H1 (cell line): ENCODE results near the gene NDUFAF7. TPM values are rescaled to one million over a fixed set of nuclear protein-coding genes. Genes with fewer than 3 reads are reported as not detected.

ENCODE experiments used
- CTCF ChIA-PET: fragments of 300-600 bp; sonication (Branson Sonifier 250); formaldehyde crosslinking; loops from one replicate; lab custom pipeline; 2021; ENCODE audit not compliant: partially characterized antibody; lab: Charles Lee
- POLR2A ChIA-PET: fragments of 300-600 bp; sonication (Branson Sonifier 250); formaldehyde crosslinking; loops from one replicate; lab custom pipeline; 2021; ENCODE audit warnings: inconsistent platforms; ENCODE audit not compliant: partially characterized antibody; lab: Charles Lee
- DNase-seq, 2 experiments: peaks; one replicate each; pipeline versions ENCODE4 v3.0.0 to v3.0.0-alpha.2; 2010 to 2022; ENCODE audit warnings: low spot score in 2 of 2, low read depth in 1 of 2, mixed read lengths in 1 of 2
- FAIRE-seq: peaks from 2 replicates; lab custom pipeline; 2011; peaks lifted over from hg19 to GRCh38; lab: Jason Lieb, UNC
- H2AFZ ChIP-seq: 2 replicates; pipeline ENCODE4 v1.8.1; 2012; ENCODE audit warnings: low read length, inconsistent platforms
- H2AK5ac ChIP-seq: 2 replicates; pipeline ENCODE4 v1.6.1; 2013; ENCODE audit warnings: low read depth, low read length
- H2BK120ac ChIP-seq: replicated peaks from 2 replicates; pipeline ENCODE3; 2013; ENCODE audit warnings: low read depth, low read length, inconsistent platforms
- H2BK12ac ChIP-seq: 2 replicates; pipeline ENCODE4 v1.6.1; 2013; ENCODE audit warnings: low read depth, low read length
- H2BK15ac ChIP-seq: 2 replicates; pipeline ENCODE4 v1.6.1; 2013; ENCODE audit warnings: low read length
- H2BK20ac ChIP-seq: 2 replicates; pipeline ENCODE4 v1.6.1; 2013; ENCODE audit warnings: low read length
- H2BK5ac ChIP-seq: 2 replicates; pipeline ENCODE4 v1.6.1; 2013; ENCODE audit warnings: low read depth, low read length
- H3K14ac ChIP-seq: 2 replicates; pipeline ENCODE4 v1.6.1; 2013; ENCODE audit warnings: inconsistent platforms; ENCODE audit not compliant: insufficient read length
- H3K18ac ChIP-seq: 2 replicates; pipeline ENCODE4 v1.6.1; 2013; ENCODE audit warnings: low read length; ENCODE audit errors: extremely low read depth
- H3K23ac ChIP-seq: 2 replicates; pipeline ENCODE4 v1.6.1; 2013; ENCODE audit warnings: inconsistent platforms; ENCODE audit not compliant: insufficient read length
- H3K23me2 ChIP-seq: 2 replicates; pipeline ENCODE4 v1.6.1; 2013; ENCODE audit warnings: low read depth, low read length
- H3K27ac ChIP-seq: 2 replicates; pipeline ENCODE4 v1.6.1; 2011; ENCODE audit warnings: low read depth, low read length, inconsistent platforms
- H3K27me3 ChIP-seq, 4 experiments: replicated peaks in 1 of 4; 1 replicate in 1 of 4; 2 replicates in 3 of 4; pipeline versions ENCODE4 v1.6.1 to v1.8.1; 2011 to 2013; ENCODE audit warnings: low read length in 3 of 4, mild to moderate bottlenecking in 3 of 4, inconsistent platforms in 2 of 4, mixed read lengths in 2 of 4, moderate library complexity in 1 of 4; ENCODE audit not compliant: control insufficient read depth in 3 of 4, insufficient read depth in 3 of 4; ENCODE audit errors: extremely low read depth in 1 of 4
- H3K36me3 ChIP-seq, 4 experiments: 2 replicates each; pipeline versions ENCODE4 v1.6.1 to v1.8.1; 2011 to 2013; ENCODE audit warnings: mild to moderate bottlenecking in 4 of 4, low read length in 3 of 4, moderate library complexity in 2 of 4, control low read depth in 1 of 4, inconsistent platforms in 1 of 4; ENCODE audit not compliant: insufficient read depth in 4 of 4, control insufficient read depth in 2 of 4
- H3K4ac ChIP-seq: replicated peaks from 2 replicates; pipeline ENCODE3; 2013; ENCODE audit warnings: low read length, low read depth, mixed read lengths, inconsistent platforms; ENCODE audit not compliant: insufficient read length
- H3K4me1 ChIP-seq, 4 experiments: replicated peaks in 1 of 4; 1 replicate in 1 of 4; 2 replicates in 3 of 4; pipeline versions ENCODE4 v1.6.1 to v1.8.1; 2011 to 2013; ENCODE audit warnings: low read length in 3 of 4, inconsistent platforms in 2 of 4, mixed read lengths in 1 of 4; ENCODE audit not compliant: insufficient read depth in 4 of 4, control insufficient read depth in 3 of 4
- H3K4me2 ChIP-seq, 2 experiments: 2 replicates each; pipeline versions ENCODE4 v1.6.1 to v1.8.1; 2011 to 2013; ENCODE audit warnings: low read depth in 2 of 2, low read length in 2 of 2, control low read depth in 1 of 2, inconsistent platforms in 1 of 2, mild to moderate bottlenecking in 1 of 2; ENCODE audit not compliant: insufficient read depth in 1 of 2
- H3K4me3 ChIP-seq, 4 experiments: fragments of 200-600, 300-600 bp in 1 of 4; sonication (generic), shearing (Covaris generic), sonication (Bioruptor Twin) in 1 of 4; 2 replicates each; pipeline versions ENCODE4 v1.5.1 to v1.8.1; 2011 to 2016; ENCODE audit warnings: low read length in 4 of 4, low read depth in 3 of 4, control low read depth in 2 of 4, inconsistent platforms in 2 of 4, mild to moderate bottlenecking in 2 of 4, mixed read lengths in 1 of 4, moderate library complexity in 1 of 4; ENCODE audit not compliant: insufficient read depth in 2 of 4; ENCODE audit errors: extremely low read depth in 1 of 4
- H3K56ac ChIP-seq: replicated peaks from 2 replicates; pipeline ENCODE3; 2013; ENCODE audit warnings: low read depth, mild to moderate bottlenecking, mixed read lengths, low read length, inconsistent platforms; ENCODE audit not compliant: insufficient read length
- H3K79me1 ChIP-seq: 2 replicates; pipeline ENCODE4 v1.6.1; 2013; ENCODE audit warnings: low read depth, low read length, control low read depth
- H3K79me2 ChIP-seq, 2 experiments: 2 replicates each; pipeline versions ENCODE4 v1.6.1 to v1.8.1; 2012 to 2013; ENCODE audit warnings: low read length in 2 of 2, mild to moderate bottlenecking in 2 of 2, inconsistent platforms in 1 of 2; ENCODE audit not compliant: insufficient read depth in 2 of 2, control insufficient read depth in 1 of 2
- H3K9ac ChIP-seq, 4 experiments: replicated peaks in 1 of 4; 1 replicate in 1 of 4; 2 replicates in 3 of 4; pipeline versions ENCODE4 v1.6.1 to v1.8.1; 2011 to 2013; ENCODE audit warnings: low read depth in 3 of 4, low read length in 3 of 4, control low read depth in 2 of 4, mild to moderate bottlenecking in 2 of 4, moderate library complexity in 2 of 4, inconsistent platforms in 1 of 4; ENCODE audit errors: extremely low read depth in 1 of 4
- H3K9me3 ChIP-seq, 2 experiments: 2 replicates each; pipeline versions ENCODE4 v1.6.1 to v1.8.1; 2012 to 2013; ENCODE audit warnings: mild to moderate bottlenecking in 2 of 2, moderate library complexity in 2 of 2, control low read depth in 1 of 2, inconsistent platforms in 1 of 2, low read depth in 1 of 2, low read length in 1 of 2, mixed read lengths in 1 of 2; ENCODE audit not compliant: insufficient read depth in 2 of 2
- H4K20me1 ChIP-seq, 2 experiments: replicated peaks in 1 of 2; 2 replicates each; pipeline versions ENCODE3 to v1.8.1; 2011 to 2013; ENCODE audit warnings: inconsistent platforms in 2 of 2, low read length in 2 of 2, mild to moderate bottlenecking in 1 of 2; ENCODE audit not compliant: insufficient read depth in 2 of 2, control insufficient read depth in 1 of 2
- H4K5ac ChIP-seq: 2 replicates; pipeline ENCODE4 v1.6.1; 2013; ENCODE audit warnings: low read length, low read depth, mixed read lengths, inconsistent platforms; ENCODE audit not compliant: insufficient read length
- H4K8ac ChIP-seq: 2 replicates; pipeline ENCODE4 v1.8.0; 2013; ENCODE audit warnings: mild to moderate bottlenecking, moderate library complexity, low read length, inconsistent platforms; ENCODE audit not compliant: insufficient read depth; ENCODE audit errors: extremely low read depth
- H4K91ac ChIP-seq: replicated peaks from 2 replicates; pipeline ENCODE3; 2013; ENCODE audit warnings: low read length, mixed read lengths, inconsistent platforms; ENCODE audit not compliant: insufficient read length
- EZH2 ChIP-seq: fragments of 200-600 bp; sonication (generic); IDR thresholded peaks from 2 replicates; pipeline ENCODE4 v1.7.1; 2012; ENCODE audit warnings: low read depth, mild to moderate bottlenecking, moderate library complexity, low read length, inconsistent platforms; ENCODE audit not compliant: severe bottlenecking
- KDM1A ChIP-seq: fragments of 200-600, 300-600 bp; sonication (generic); IDR thresholded peaks from 2 replicates; pipeline ENCODE4 v1.7.1; 2016; ENCODE audit warnings: mild to moderate bottlenecking, low read length, borderline replicate concordance
- MAX ChIP-seq: IDR thresholded peaks from 2 replicates; pipeline ENCODE4 v1.6.1; 2012; ENCODE audit warnings: inconsistent platforms
- RAD21 ChIP-seq, 2 experiments: IDR thresholded peaks in 1 of 2; conservative IDR thresholded peaks in 1 of 2; 2 replicates each; pipeline ENCODE4 v1.6.1; 2011; ENCODE audit warnings: low read depth in 2 of 2, low read length in 2 of 2, improper control_type of control experiment in 1 of 2, inconsistent platforms in 1 of 2, mild to moderate bottlenecking in 1 of 2, moderate library complexity in 1 of 2
- SP1 ChIP-seq: IDR thresholded peaks from 2 replicates; pipeline ENCODE4 v1.6.1; 2011; ENCODE audit warnings: low read depth, low read length
- SP4 ChIP-seq: IDR thresholded peaks from 2 replicates; pipeline ENCODE4 v1.6.1; 2012; ENCODE audit warnings: low read length, inconsistent platforms
- WGBS, 2 experiments: shearing (Covaris generic) in 1 of 2; methylation state at CpG; one replicate each; pipeline versions ENCODE4 v1.1.6 to v1.1.7; 2013 to 2015; ENCODE audit warnings: low lambda C conversion rate in 2 of 2, mixed read lengths in 2 of 2, inconsistent platforms in 1 of 2, low coverage in 1 of 2, missing lambda C conversion rate in 1 of 2; ENCODE audit not compliant: insufficient replicate concordance in 2 of 2, insufficient coverage in 1 of 2, insufficient read length in 1 of 2; ENCODE audit errors: extremely low coverage in 1 of 2, missing lambda C conversion rate in 1 of 2; 5-methylcytosine and 5-hydroxymethylcytosine counted together
- polyA plus RNA-seq, 7 experiments: library from polyadenylated mRNA; depleted of rRNA in 3 of 7; stranded (reverse) in 5 of 7; unstranded in 2 of 7; fragments of >200 nt in 5 of 7; fragments of 200-250 nt in 2 of 7; gene quantifications; 1 replicate in 5 of 7; 2 replicates in 1 of 7; 4 replicates in 1 of 7; pipeline versions ENCODE4 v1.2.1 to v1.2.3, GENCODE V29; 2011 to 2013; ENCODE audit warnings: missing spikeins in 2 of 7, mixed read lengths in 2 of 7
- total RNA-seq: library from RNA; stranded (reverse); fragmentation: NEBNext Ultra II Directional; extraction: Animal tissue kit (Norgen Biotek cat#: 25700); gene quantifications from 2 replicates; pipeline ENCODE4 v1.2.1, GENCODE V29; 2021

Gene NDUFAF7
- total and polyA plus RNA-seq, 2 of the 8 experiments (the other 6 are each of a cell fraction or from before 2014, with no cell fraction given) = 50.2 to 56.0 TPM

- peaks cover 5% of the 10 kb centered on the region; the same call in 1 of the 2 replicates for H3K79me1 ChIP-seq
- H4K20me1 ChIP-seq = peaks cover 0 to 4% of the 10 kb centered on the region in 2 experiments
- peaks cover 2 to 9% (median 6%) of the 10 kb centered on the region in 4 experiments for H3K4me1 ChIP-seq
- no peak overlapping the region for H2AFZ ChIP-seq
- H3K18ac ChIP-seq = no peak overlapping the region
- no peak overlapping the region for H2BK15ac ChIP-seq
- CTCF ChIA-PET = interaction anchor here (0.7 to 2.2 kb wide), 6 partner anchors 9 to 54 kb away, joined by 3 to 11 read pairs (median 4); no protein-coding TSS in a partner anchor
- no peaks in the 10 kb centered on the region for H3K9me3 ChIP-seq
- no peak overlapping the region for H2BK5ac ChIP-seq
- no peak overlapping the region for H3K9ac ChIP-seq
- no peak overlapping the region for H2BK12ac ChIP-seq
- no peak overlapping the region for H2BK20ac ChIP-seq
- FAIRE-seq (no peak), DNase-seq (no peak)
- no peaks in the 10 kb centered on the region for H3K23me2 ChIP-seq
- H3K23ac ChIP-seq = no peak overlapping the region
- TF ChIP-seq RAD21 (IDR thresholded peaks at IDR 0.05 in 1 of 2, conservative IDR thresholded peaks at IDR 0.05 in 1 of 2; ENCODE audit: low read depth in 2 of 2, low read length in 2 of 2) = no peak
- TF ChIP-seq SP1 = no peak
- no peak for TF ChIP-seq SP4
- TF ChIP-seq MAX = no peak
- TF ChIP-seq EZH2 = no peak
- TF ChIP-seq KDM1A = no peak
- H3K4me2 ChIP-seq = peak overlapping the region in 1 of 2 experiments; percentile 59; a peak in 1 of 4 replicates
- no peak overlapping the region for H3K4ac ChIP-seq
- peaks cover 16 to 81% of the 10 kb centered on the region in 2 experiments; a peak in 3 of 4 replicates for H3K79me2 ChIP-seq
- H4K91ac ChIP-seq = no peak overlapping the region
- peaks cover 21 to 90% (median 64%) of the 10 kb centered on the region in 4 experiments for H3K36me3 ChIP-seq
- POLR2A ChIA-PET = interaction anchor here (0.8 to 2.4 kb wide), 7 partner anchors 9 to 55 kb away, joined by 3 to 12 read pairs (median 4); no protein-coding TSS in a partner anchor
- WGBS, 2 experiments = 92% methylated on average over 4 of the region's 4 CpGs; no CpG with 5 or more reads in 1 of the 2 experiments
- H2BK120ac ChIP-seq = no peak overlapping the region
- H3K4me3 ChIP-seq = no peak overlapping the region
- H3K27ac ChIP-seq = no peak overlapping the region
- no peak overlapping the region for H3K14ac ChIP-seq
- H3K27me3 ChIP-seq = no peaks in the 10 kb centered on the region
- H2AK5ac ChIP-seq = no peak overlapping the region
- no peak overlapping the region for H4K8ac ChIP-seq
- no peak overlapping the region for H4K5ac ChIP-seq
- no peak overlapping the region for H3K56ac ChIP-seq
Measured at GRCh38 chr2:37223131-37223530, 8.3 kb upstream of the NDUFAF7 start.
